H1 (cell line): ENCODE measurements around the gene MYO9B. TPM values are rescaled to one million over a fixed set of nuclear protein-coding genes. Genes with fewer than 3 reads are reported as not detected.

Experiments
- CTCF ChIA-PET: fragments of 300-600 bp; sonication (Branson Sonifier 250); formaldehyde crosslinking; loops from one replicate; lab custom pipeline; 2021; ENCODE audit not compliant: partially characterized antibody; lab: Charles Lee
- POLR2A ChIA-PET: fragments of 300-600 bp; sonication (Branson Sonifier 250); formaldehyde crosslinking; loops from one replicate; lab custom pipeline; 2021; ENCODE audit warnings: inconsistent platforms; ENCODE audit not compliant: partially characterized antibody; lab: Charles Lee
- DNase-seq, 2 experiments: peaks; one replicate each; pipeline versions ENCODE4 v3.0.0 to v3.0.0-alpha.2; 2010 to 2022; ENCODE audit warnings: low spot score in 2 of 2, low read depth in 1 of 2, mixed read lengths in 1 of 2
- FAIRE-seq: peaks from 2 replicates; lab custom pipeline; 2011; peaks lifted over from hg19 to GRCh38; lab: Jason Lieb, UNC
- H2AFZ ChIP-seq: 2 replicates; pipeline ENCODE4 v1.8.1; 2012; ENCODE audit warnings: low read length, inconsistent platforms
- H2AK5ac ChIP-seq: 2 replicates; pipeline ENCODE4 v1.6.1; 2013; ENCODE audit warnings: low read depth, low read length
- H2BK120ac ChIP-seq: replicated peaks from 2 replicates; pipeline ENCODE3; 2013; ENCODE audit warnings: low read depth, low read length, inconsistent platforms
- H2BK12ac ChIP-seq: 2 replicates; pipeline ENCODE4 v1.6.1; 2013; ENCODE audit warnings: low read depth, low read length
- H2BK15ac ChIP-seq: 2 replicates; pipeline ENCODE4 v1.6.1; 2013; ENCODE audit warnings: low read length
- H2BK20ac ChIP-seq: 2 replicates; pipeline ENCODE4 v1.6.1; 2013; ENCODE audit warnings: low read length
- H2BK5ac ChIP-seq: 2 replicates; pipeline ENCODE4 v1.6.1; 2013; ENCODE audit warnings: low read depth, low read length
- H3K14ac ChIP-seq: 2 replicates; pipeline ENCODE4 v1.6.1; 2013; ENCODE audit warnings: inconsistent platforms; ENCODE audit not compliant: insufficient read length
- H3K18ac ChIP-seq: 2 replicates; pipeline ENCODE4 v1.6.1; 2013; ENCODE audit warnings: low read length; ENCODE audit errors: extremely low read depth
- H3K23ac ChIP-seq: 2 replicates; pipeline ENCODE4 v1.6.1; 2013; ENCODE audit warnings: inconsistent platforms; ENCODE audit not compliant: insufficient read length
- H3K23me2 ChIP-seq: 2 replicates; pipeline ENCODE4 v1.6.1; 2013; ENCODE audit warnings: low read depth, low read length
- H3K27ac ChIP-seq: 2 replicates; pipeline ENCODE4 v1.6.1; 2011; ENCODE audit warnings: low read depth, low read length, inconsistent platforms
- H3K27me3 ChIP-seq, 4 experiments: replicated peaks in 1 of 4; 1 replicate in 1 of 4; 2 replicates in 3 of 4; pipeline versions ENCODE4 v1.6.1 to v1.8.1; 2011 to 2013; ENCODE audit warnings: low read length in 3 of 4, mild to moderate bottlenecking in 3 of 4, inconsistent platforms in 2 of 4, mixed read lengths in 2 of 4, moderate library complexity in 1 of 4; ENCODE audit not compliant: control insufficient read depth in 3 of 4, insufficient read depth in 3 of 4; ENCODE audit errors: extremely low read depth in 1 of 4
- H3K36me3 ChIP-seq, 4 experiments: 2 replicates each; pipeline versions ENCODE4 v1.6.1 to v1.8.1; 2011 to 2013; ENCODE audit warnings: mild to moderate bottlenecking in 4 of 4, low read length in 3 of 4, moderate library complexity in 2 of 4, control low read depth in 1 of 4, inconsistent platforms in 1 of 4; ENCODE audit not compliant: insufficient read depth in 4 of 4, control insufficient read depth in 2 of 4
- H3K4ac ChIP-seq: replicated peaks from 2 replicates; pipeline ENCODE3; 2013; ENCODE audit warnings: low read length, low read depth, mixed read lengths, inconsistent platforms; ENCODE audit not compliant: insufficient read length
- H3K4me1 ChIP-seq, 4 experiments: replicated peaks in 1 of 4; 1 replicate in 1 of 4; 2 replicates in 3 of 4; pipeline versions ENCODE4 v1.6.1 to v1.8.1; 2011 to 2013; ENCODE audit warnings: low read length in 3 of 4, inconsistent platforms in 2 of 4, mixed read lengths in 1 of 4; ENCODE audit not compliant: insufficient read depth in 4 of 4, control insufficient read depth in 3 of 4
- H3K4me2 ChIP-seq, 2 experiments: 2 replicates each; pipeline versions ENCODE4 v1.6.1 to v1.8.1; 2011 to 2013; ENCODE audit warnings: low read depth in 2 of 2, low read length in 2 of 2, control low read depth in 1 of 2, inconsistent platforms in 1 of 2, mild to moderate bottlenecking in 1 of 2; ENCODE audit not compliant: insufficient read depth in 1 of 2
- H3K4me3 ChIP-seq, 4 experiments: fragments of 200-600, 300-600 bp in 1 of 4; sonication (generic), shearing (Covaris generic), sonication (Bioruptor Twin) in 1 of 4; 2 replicates each; pipeline versions ENCODE4 v1.5.1 to v1.8.1; 2011 to 2016; ENCODE audit warnings: low read length in 4 of 4, low read depth in 3 of 4, control low read depth in 2 of 4, inconsistent platforms in 2 of 4, mild to moderate bottlenecking in 2 of 4, mixed read lengths in 1 of 4, moderate library complexity in 1 of 4; ENCODE audit not compliant: insufficient read depth in 2 of 4; ENCODE audit errors: extremely low read depth in 1 of 4
- H3K56ac ChIP-seq: replicated peaks from 2 replicates; pipeline ENCODE3; 2013; ENCODE audit warnings: low read depth, mild to moderate bottlenecking, mixed read lengths, low read length, inconsistent platforms; ENCODE audit not compliant: insufficient read length
- H3K79me1 ChIP-seq: 2 replicates; pipeline ENCODE4 v1.6.1; 2013; ENCODE audit warnings: low read depth, low read length, control low read depth
- H3K79me2 ChIP-seq, 2 experiments: 2 replicates each; pipeline versions ENCODE4 v1.6.1 to v1.8.1; 2012 to 2013; ENCODE audit warnings: low read length in 2 of 2, mild to moderate bottlenecking in 2 of 2, inconsistent platforms in 1 of 2; ENCODE audit not compliant: insufficient read depth in 2 of 2, control insufficient read depth in 1 of 2
- H3K9ac ChIP-seq, 4 experiments: replicated peaks in 1 of 4; 1 replicate in 1 of 4; 2 replicates in 3 of 4; pipeline versions ENCODE4 v1.6.1 to v1.8.1; 2011 to 2013; ENCODE audit warnings: low read depth in 3 of 4, low read length in 3 of 4, control low read depth in 2 of 4, mild to moderate bottlenecking in 2 of 4, moderate library complexity in 2 of 4, inconsistent platforms in 1 of 4; ENCODE audit errors: extremely low read depth in 1 of 4
- H3K9me3 ChIP-seq, 2 experiments: 2 replicates each; pipeline versions ENCODE4 v1.6.1 to v1.8.1; 2012 to 2013; ENCODE audit warnings: mild to moderate bottlenecking in 2 of 2, moderate library complexity in 2 of 2, control low read depth in 1 of 2, inconsistent platforms in 1 of 2, low read depth in 1 of 2, low read length in 1 of 2, mixed read lengths in 1 of 2; ENCODE audit not compliant: insufficient read depth in 2 of 2
- H4K20me1 ChIP-seq, 2 experiments: replicated peaks in 1 of 2; 2 replicates each; pipeline versions ENCODE3 to v1.8.1; 2011 to 2013; ENCODE audit warnings: inconsistent platforms in 2 of 2, low read length in 2 of 2, mild to moderate bottlenecking in 1 of 2; ENCODE audit not compliant: insufficient read depth in 2 of 2, control insufficient read depth in 1 of 2
- H4K5ac ChIP-seq: 2 replicates; pipeline ENCODE4 v1.6.1; 2013; ENCODE audit warnings: low read length, low read depth, mixed read lengths, inconsistent platforms; ENCODE audit not compliant: insufficient read length
- H4K8ac ChIP-seq: 2 replicates; pipeline ENCODE4 v1.8.0; 2013; ENCODE audit warnings: mild to moderate bottlenecking, moderate library complexity, low read length, inconsistent platforms; ENCODE audit not compliant: insufficient read depth; ENCODE audit errors: extremely low read depth
- H4K91ac ChIP-seq: replicated peaks from 2 replicates; pipeline ENCODE3; 2013; ENCODE audit warnings: low read length, mixed read lengths, inconsistent platforms; ENCODE audit not compliant: insufficient read length
- ASH2L ChIP-seq: fragments of 200-600, 300-600 bp; sonication (generic); IDR thresholded peaks from one replicate; pipeline ENCODE4 v1.7.1; 2017; ENCODE audit warnings: low read length
- CBX5 ChIP-seq: fragments of 300-800, 300-1000 bp; sonication (generic); IDR thresholded peaks from 2 replicates; pipeline ENCODE4 v1.7.1; 2016; ENCODE audit warnings: antibody characterized with exemption, low read length, low read depth
- JUND ChIP-seq: IDR thresholded peaks from 2 replicates; pipeline ENCODE4 v1.6.1; 2011; ENCODE audit warnings: mild to moderate bottlenecking, improper control_type of control experiment, low read length
- KDM4A ChIP-seq: IDR thresholded peaks from one replicate; pipeline ENCODE4 v1.7.1; 2012; ENCODE audit warnings: low read depth, mild to moderate bottlenecking, moderate library complexity, low read length, inconsistent platforms; ENCODE audit not compliant: severe bottlenecking
- SIRT6 ChIP-seq: IDR thresholded peaks from one replicate; pipeline ENCODE4 v1.7.1; 2012; ENCODE audit warnings: low read length, inconsistent platforms
- SP1 ChIP-seq: IDR thresholded peaks from 2 replicates; pipeline ENCODE4 v1.6.1; 2011; ENCODE audit warnings: low read depth, low read length
- SP2 ChIP-seq: IDR thresholded peaks from 2 replicates; pipeline ENCODE4 v1.6.1; 2012; ENCODE audit warnings: mild to moderate bottlenecking, low read length, inconsistent platforms
- WGBS, 2 experiments: shearing (Covaris generic) in 1 of 2; methylation state at CpG; one replicate each; pipeline versions ENCODE4 v1.1.6 to v1.1.7; 2013 to 2015; ENCODE audit warnings: low lambda C conversion rate in 2 of 2, mixed read lengths in 2 of 2, inconsistent platforms in 1 of 2, low coverage in 1 of 2, missing lambda C conversion rate in 1 of 2; ENCODE audit not compliant: insufficient replicate concordance in 2 of 2, insufficient coverage in 1 of 2, insufficient read length in 1 of 2; ENCODE audit errors: extremely low coverage in 1 of 2, missing lambda C conversion rate in 1 of 2; 5-methylcytosine and 5-hydroxymethylcytosine counted together
- polyA plus RNA-seq, 7 experiments: library from polyadenylated mRNA; depleted of rRNA in 3 of 7; stranded (reverse) in 5 of 7; unstranded in 2 of 7; fragments of >200 nt in 5 of 7; fragments of 200-250 nt in 2 of 7; gene quantifications; 1 replicate in 5 of 7; 2 replicates in 1 of 7; 4 replicates in 1 of 7; pipeline versions ENCODE4 v1.2.1 to v1.2.3, GENCODE V29; 2011 to 2013; ENCODE audit warnings: missing spikeins in 2 of 7, mixed read lengths in 2 of 7
- total RNA-seq: library from RNA; stranded (reverse); fragmentation: NEBNext Ultra II Directional; extraction: Animal tissue kit (Norgen Biotek cat#: 25700); gene quantifications from 2 replicates; pipeline ENCODE4 v1.2.1, GENCODE V29; 2021

The MYO9B gene
- total and polyA plus RNA-seq, 2 of the 8 experiments (the other 6 are each of a cell fraction or from before 2014, with no cell fraction given): 27.6 to 77.1 TPM

DNA sequence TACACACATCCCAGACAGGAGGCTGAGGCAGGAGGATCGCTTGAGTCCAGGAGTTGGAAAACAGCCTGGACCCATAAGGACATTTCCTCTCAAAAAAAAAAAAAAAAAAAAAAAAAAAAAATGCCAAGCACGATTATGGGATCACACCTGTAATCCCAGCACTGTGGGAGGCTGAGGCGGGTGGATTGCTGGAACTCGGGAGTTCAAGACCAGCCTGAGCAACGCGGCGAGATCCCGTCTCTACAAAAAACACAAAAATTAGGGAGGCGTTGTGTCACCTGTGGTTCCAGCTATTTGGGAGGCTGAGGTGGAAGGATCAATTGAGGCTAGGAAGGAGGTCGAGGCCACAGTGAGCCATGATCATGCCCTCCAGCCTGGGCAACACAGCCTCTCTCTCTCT lies 149.5 kb downstream of the MYO9B start:
- Histone ChIP-seq H3K79me1 (no peaks in the 10 kb centered on the region; the same call in 1 of the 2 replicates), H3K27ac (no peak overlapping the region), H2AK5ac (no peak overlapping the region), H3K4ac (no peak overlapping the region), H3K27me3 (no peaks in the 10 kb centered on the region), H2BK120ac (no peak overlapping the region), H4K20me1 (peaks cover 0 to 1% of the 10 kb centered on the region in 2 experiments), H3K36me3 (peaks cover 0 to 6% (median 0%) of the 10 kb centered on the region in 4 experiments; a peak in 2 of 8 replicates), H2AFZ (no peak overlapping the region), H2BK20ac (no peak overlapping the region), H3K4me2 (no peak overlapping the region), H3K9me3 (no peaks in the 10 kb centered on the region), H3K23ac (no peak overlapping the region), H3K79me2 (no peaks in the 10 kb centered on the region), H4K5ac (no peak overlapping the region), H3K56ac (no peak overlapping the region), H4K8ac (no peak overlapping the region), H4K91ac (no peak overlapping the region), H3K9ac (no peak overlapping the region), H3K4me1 (peaks cover 0 to 4% (median 3%) of the 10 kb centered on the region in 4 experiments; a peak in 6 of 7 replicates), H2BK12ac (no peak overlapping the region), H3K23me2 (no peaks in the 10 kb centered on the region), H2BK15ac (no peak overlapping the region), H3K14ac (no peak overlapping the region), H2BK5ac (no peak overlapping the region), H3K18ac (no peak overlapping the region), H3K4me3 (no peak overlapping the region)
- 81% methylated on average over 9 of the region's 10 CpGs; no CpG with 5 or more reads in 1 of the 2 experiments for WGBS, 2 experiments
- no peak for TF ChIP-seq JUND
- TF ChIP-seq CBX5: no peak
- no peak for TF ChIP-seq SP2
- no peak for TF ChIP-seq KDM4A
- no peak for TF ChIP-seq ASH2L
- no peak for TF ChIP-seq SP1
- TF ChIP-seq SIRT6: no peak
- FAIRE-seq: no peak
- no peak for DNase-seq
- POLR2A ChIA-PET: interaction anchor here (0.6 to 12.3 kb wide), 8 partner anchors 9 to 100 kb away, joined by 3 to 118 read pairs (median 6); partner anchors contain the start of genes NR2F6 and USE1
- CTCF ChIA-PET: interaction anchor here (1.1 to 3.8 kb wide), 4 partner anchors 11 to 58 kb away, joined by 3 to 23 read pairs (median 6); partner anchors contain the start of gene ANKLE1
